ENCODE measurements around the gene STMN1.

Gene STMN1

GRCh38 chr1:25918615-25919014 is 12.4 kb upstream of the STMN1 start:
- DNase-seq: no peak

- peak; percentile 30 for DNase-seq
Measured at GRCh38 chr1:25917996-25918395, 11.8 kb upstream of the STMN1 start.

- no peak for DNase-seq
Measured at GRCh38 chr1:25916460-25916859, 10.2 kb upstream of the STMN1 start.

- no peak for DNase-seq
Measured at GRCh38 chr1:25914074-25914995, 8.1 kb upstream of the STMN1 start.

GRCh38 chr1:25913206-25913605 is 7.0 kb upstream of the STMN1 start:
- no peak for DNase-seq

GRCh38 chr1:25912076-25912831 is 6.0 kb upstream of the STMN1 start:
- no peak for DNase-seq

GRCh38 chr1:25911162-25911561 is 4.9 kb upstream of the STMN1 start:
- DNase-seq: no peak

- DNase-seq: no peak
Measured at GRCh38 chr1:25909040-25909439, 2.8 kb upstream of the STMN1 start.

- DNase-seq: no peak
Measured at GRCh38 chr1:25908161-25908560, 1.9 kb upstream of the STMN1 start.

GRCh38 chr1:25907601-25908000 is 1.4 kb upstream of the STMN1 start:
- no peak for DNase-seq

GRCh38 chr1:25906644-25907300 is 553 bp upstream of the STMN1 start:
- DNase-seq: peak; percentile 42

GRCh38 chr1:25904943-25905679 is 1.1 kb downstream of the STMN1 start:
- peak; percentile 93 for DNase-seq

- DNase-seq: no peak
Measured at GRCh38 chr1:25903986-25904385, 2.2 kb downstream of the STMN1 start.

GRCh38 chr1:25902462-25902861 is 3.8 kb downstream of the STMN1 start:
- DNase-seq: no peak

- DNase-seq: no peak
Measured at GRCh38 chr1:25900219-25900618, 6.0 kb downstream of the STMN1 start.

- DNase-seq: no peak
Measured at GRCh38 chr1:25899792-25900191, 6.4 kb downstream of the STMN1 start.

- no peak for DNase-seq
Measured at GRCh38 chr1:25898223-25899015, 7.8 kb downstream of the STMN1 start.

GRCh38 chr1:25897754-25898153 is 8.5 kb downstream of the STMN1 start:
- no peak for DNase-seq

- no peak for DNase-seq
Measured at GRCh38 chr1:25896266-25896665, 10.0 kb downstream of the STMN1 start.

GRCh38 chr1:25895365-25895990 is 10.7 kb downstream of the STMN1 start:
- peak; percentile 94 for DNase-seq

GRCh38 chr1:25893116-25893515 is 13.1 kb downstream of the STMN1 start:
- no peak for DNase-seq

Data from CD4-positive, alpha-beta T cell treated with Interleukin-12 subunit alpha and Interleukin-12 subunit beta, for 1 hour (primary cell).